WERI-Rb-1 (cell line): Measurements from ENCODE around the gene WASL.
"Not testable (repeated sequence)": the region's sequence is repeated elsewhere in the genome, so short reads cannot be mapped to it uniquely, and the experiment has no call there.

Source experiments
- DNase-seq: peaks from one replicate; pipeline ENCODE4 v3.0.0-alpha.2; 2020
- H3K27ac ChIP-seq: fragments of 250-450 bp; sonication (Bioruptor Pico); 2 replicates; pipeline ENCODE4 v1.5.1; 2020; ENCODE audit warnings: mild to moderate bottlenecking, moderate library complexity
- H3K27me3 ChIP-seq: fragments of 250-450 bp; sonication (Bioruptor Pico); 2 replicates; pipeline ENCODE4 v1.5.1; 2021; ENCODE audit warnings: mild to moderate bottlenecking, low read depth, moderate library complexity; ENCODE audit not compliant: insufficient read depth, severe bottlenecking
- H3K36me3 ChIP-seq: fragments of 250-450 bp; sonication (Bioruptor Pico); 2 replicates; pipeline ENCODE4 v1.5.1; 2020; ENCODE audit warnings: mild to moderate bottlenecking, moderate library complexity
- H3K4me3 ChIP-seq: 2 replicates; pipeline ENCODE4 v1.5.1; 2011; ENCODE audit warnings: low read depth, mild to moderate bottlenecking, control low read depth, low read length
- H3K9me3 ChIP-seq: fragments of 250-450 bp; sonication (Bioruptor Pico); 2 replicates; pipeline ENCODE4 v1.5.1; 2021; ENCODE audit warnings: mild to moderate bottlenecking, moderate library complexity; ENCODE audit not compliant: severe bottlenecking
- TF ChIP-seq, protein P1 (sequence below): IDR thresholded peaks from 2 replicates; pipeline ENCODE4 v1.5.1; 2011; ENCODE audit warnings: low read depth, mild to moderate bottlenecking, control low read depth, inconsistent platforms, low read length

The WASL gene

GRCh38 chr7:123639631-123640030 lies 109.2 kb downstream of the WASL start:
- no peaks in the 10 kb centered on the region for H3K36me3 ChIP-seq
- H3K27ac ChIP-seq = no peak overlapping the region
- H3K27me3 ChIP-seq = no peaks in the 10 kb centered on the region
- no peak overlapping the region for H3K4me3 ChIP-seq
- DNase-seq = no peak
- no peaks in the 10 kb centered on the region for H3K9me3 ChIP-seq
- TF ChIP-seq, protein P1, sequence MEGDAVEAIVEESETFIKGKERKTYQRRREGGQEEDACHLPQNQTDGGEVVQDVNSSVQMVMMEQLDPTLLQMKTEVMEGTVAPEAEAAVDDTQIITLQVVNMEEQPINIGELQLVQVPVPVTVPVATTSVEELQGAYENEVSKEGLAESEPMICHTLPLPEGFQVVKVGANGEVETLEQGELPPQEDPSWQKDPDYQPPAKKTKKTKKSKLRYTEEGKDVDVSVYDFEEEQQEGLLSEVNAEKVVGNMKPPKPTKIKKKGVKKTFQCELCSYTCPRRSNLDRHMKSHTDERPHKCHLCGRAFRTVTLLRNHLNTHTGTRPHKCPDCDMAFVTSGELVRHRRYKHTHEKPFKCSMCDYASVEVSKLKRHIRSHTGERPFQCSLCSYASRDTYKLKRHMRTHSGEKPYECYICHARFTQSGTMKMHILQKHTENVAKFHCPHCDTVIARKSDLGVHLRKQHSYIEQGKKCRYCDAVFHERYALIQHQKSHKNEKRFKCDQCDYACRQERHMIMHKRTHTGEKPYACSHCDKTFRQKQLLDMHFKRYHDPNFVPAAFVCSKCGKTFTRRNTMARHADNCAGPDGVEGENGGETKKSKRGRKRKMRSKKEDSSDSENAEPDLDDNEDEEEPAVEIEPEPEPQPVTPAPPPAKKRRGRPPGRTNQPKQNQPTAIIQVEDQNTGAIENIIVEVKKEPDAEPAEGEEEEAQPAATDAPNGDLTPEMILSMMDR = no peak

- H3K27me3 ChIP-seq = no peaks in the 10 kb centered on the region
- TF ChIP-seq, protein P1 = no peak
- H3K36me3 ChIP-seq = no peaks in the 10 kb centered on the region
- DNase-seq = peak; percentile 76
- H3K9me3 ChIP-seq = no peaks in the 10 kb centered on the region
- H3K27ac ChIP-seq = no peak overlapping the region
- H3K4me3 ChIP-seq = no peak overlapping the region
Observed at GRCh38 chr7:123637878-123638277, 110.9 kb downstream of the WASL start.

- no peaks in the 10 kb centered on the region for H3K36me3 ChIP-seq
- no peaks in the 10 kb centered on the region for H3K27me3 ChIP-seq
- TF ChIP-seq, protein P1 = peak; percentile 20; the same call in 1 of the 2 replicates
- H3K27ac ChIP-seq = no peak overlapping the region
- no peaks in the 10 kb centered on the region for H3K9me3 ChIP-seq
- H3K4me3 ChIP-seq = no peak overlapping the region
- DNase-seq = no peak
Observed at GRCh38 chr7:123637203-123637602, 111.6 kb downstream of the WASL start.

DNA sequence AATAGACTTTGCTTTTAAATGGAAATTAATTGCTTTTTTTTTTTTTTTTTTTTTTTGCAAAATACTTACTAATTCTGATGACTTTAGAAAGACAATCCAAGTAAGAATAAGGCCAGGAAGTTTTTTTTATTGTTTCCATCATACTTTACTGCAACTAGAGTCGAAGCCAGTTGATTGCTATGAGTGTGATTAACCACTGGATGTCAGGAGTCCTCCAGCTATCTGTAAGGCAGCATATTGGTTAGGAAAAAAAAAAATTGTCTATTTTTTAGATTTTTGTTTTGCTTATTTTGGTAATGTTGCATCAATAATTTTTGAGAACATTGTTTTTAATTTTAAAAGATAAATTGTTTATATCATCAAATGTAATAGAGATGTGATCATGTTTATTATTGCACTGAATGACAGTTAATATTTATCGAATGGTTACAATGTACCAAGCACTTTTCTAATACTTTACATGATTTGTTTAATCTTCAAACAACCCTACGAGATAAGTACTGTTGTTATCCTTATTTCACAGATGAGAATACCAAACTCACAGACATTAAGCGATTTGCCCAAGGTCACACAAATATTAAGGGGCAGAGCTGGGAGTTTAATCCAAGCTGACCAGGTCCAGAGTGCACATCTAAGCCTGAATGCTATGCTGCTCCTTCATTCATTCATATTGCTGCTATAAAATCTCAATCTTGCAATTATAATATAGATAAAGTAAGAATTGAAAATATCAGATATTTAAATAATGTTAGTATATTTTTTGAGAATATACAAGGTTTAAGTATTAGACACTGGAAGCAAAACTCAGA lies 113.0 kb downstream of the WASL start:
- no peaks in the 10 kb centered on the region for H3K27me3 ChIP-seq
- H3K9me3 ChIP-seq = no peaks in the 10 kb centered on the region
- DNase-seq = no peak

GRCh38 chr7:123634011-123634573 lies 114.7 kb downstream of the WASL start:
- not testable (repeated sequence) for H3K36me3 ChIP-seq, H3K9me3 ChIP-seq, H3K4me3 ChIP-seq, H3K27me3 ChIP-seq, DNase-seq, H3K27ac ChIP-seq

More for the DNA sequence above, 113.0 kb downstream of the WASL start:
- Histone ChIP-seq H3K4me3 (no peak overlapping the region), H3K36me3 (no peaks in the 10 kb centered on the region), H3K27ac (no peak overlapping the region)
- TF ChIP-seq, protein P1 = peak; percentile 43; the same call in 1 of the 2 replicates

- H3K27ac ChIP-seq = no peak overlapping the region
- no peak for DNase-seq
- TF ChIP-seq, protein P1 = no peak
- no peak overlapping the region for H3K4me3 ChIP-seq
- no peaks in the 10 kb centered on the region for H3K27me3 ChIP-seq
- no peaks in the 10 kb centered on the region for H3K9me3 ChIP-seq
- H3K36me3 ChIP-seq = no peaks in the 10 kb centered on the region
Observed at GRCh38 chr7:123633553-123633952, 115.2 kb downstream of the WASL start.
